ENCODE measurements around the gene APC2. TPM values are rescaled to one million over a fixed set of nuclear protein-coding genes. Genes with fewer than 3 reads are reported as not detected.

The APC2 gene, protein sequence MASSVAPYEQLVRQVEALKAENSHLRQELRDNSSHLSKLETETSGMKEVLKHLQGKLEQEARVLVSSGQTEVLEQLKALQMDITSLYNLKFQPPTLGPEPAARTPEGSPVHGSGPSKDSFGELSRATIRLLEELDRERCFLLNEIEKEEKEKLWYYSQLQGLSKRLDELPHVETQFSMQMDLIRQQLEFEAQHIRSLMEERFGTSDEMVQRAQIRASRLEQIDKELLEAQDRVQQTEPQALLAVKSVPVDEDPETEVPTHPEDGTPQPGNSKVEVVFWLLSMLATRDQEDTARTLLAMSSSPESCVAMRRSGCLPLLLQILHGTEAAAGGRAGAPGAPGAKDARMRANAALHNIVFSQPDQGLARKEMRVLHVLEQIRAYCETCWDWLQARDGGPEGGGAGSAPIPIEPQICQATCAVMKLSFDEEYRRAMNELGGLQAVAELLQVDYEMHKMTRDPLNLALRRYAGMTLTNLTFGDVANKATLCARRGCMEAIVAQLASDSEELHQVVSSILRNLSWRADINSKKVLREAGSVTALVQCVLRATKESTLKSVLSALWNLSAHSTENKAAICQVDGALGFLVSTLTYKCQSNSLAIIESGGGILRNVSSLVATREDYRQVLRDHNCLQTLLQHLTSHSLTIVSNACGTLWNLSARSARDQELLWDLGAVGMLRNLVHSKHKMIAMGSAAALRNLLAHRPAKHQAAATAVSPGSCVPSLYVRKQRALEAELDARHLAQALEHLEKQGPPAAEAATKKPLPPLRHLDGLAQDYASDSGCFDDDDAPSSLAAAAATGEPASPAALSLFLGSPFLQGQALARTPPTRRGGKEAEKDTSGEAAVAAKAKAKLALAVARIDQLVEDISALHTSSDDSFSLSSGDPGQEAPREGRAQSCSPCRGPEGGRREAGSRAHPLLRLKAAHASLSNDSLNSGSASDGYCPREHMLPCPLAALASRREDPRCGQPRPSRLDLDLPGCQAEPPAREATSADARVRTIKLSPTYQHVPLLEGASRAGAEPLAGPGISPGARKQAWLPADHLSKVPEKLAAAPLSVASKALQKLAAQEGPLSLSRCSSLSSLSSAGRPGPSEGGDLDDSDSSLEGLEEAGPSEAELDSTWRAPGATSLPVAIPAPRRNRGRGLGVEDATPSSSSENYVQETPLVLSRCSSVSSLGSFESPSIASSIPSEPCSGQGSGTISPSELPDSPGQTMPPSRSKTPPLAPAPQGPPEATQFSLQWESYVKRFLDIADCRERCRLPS (N-terminal part only)
- total RNA-seq: 1 to 10 TPM in 3 of 9 donors, under 1 TPM in 6; 0.06 to 6.9 (median 0.35) TPM
- 10 to 100 TPM in 1 of 3 donors, under 1 TPM in 2; 0.71 to 12.9 (median 0.82) TPM for polyA plus RNA-seq
- long read RNA-seq, donor 1, partial matches to known transcripts: 0 of 26 reads
- long read RNA-seq, donor 1, other reads (novel, unspliced or antisense): 26 of 26 reads
- long read RNA-seq, donor 2, partial matches to known transcripts: 6 of 16 reads
- long read RNA-seq, donor 2, other reads (novel, unspliced or antisense): 10 of 16 reads
- long read RNA-seq, donor 3, partial matches to known transcripts: 6 of 14 reads
- long read RNA-seq, donor 3, other reads (novel, unspliced or antisense): 8 of 14 reads
- long read RNA-seq, donor 4: 0 reads
- long read RNA-seq, donor 5, partial matches to known transcripts: 0 of 1 reads
- long read RNA-seq, donor 5, other reads (novel, unspliced or antisense): 1 of 1 reads
- long read RNA-seq, donor 6, partial matches to known transcripts: 0 of 3 reads
- long read RNA-seq, donor 6, other reads (novel, unspliced or antisense): 3 of 3 reads
- long read RNA-seq, donor 7, partial matches to known transcripts: 0 of 7 reads
- long read RNA-seq, donor 7, other reads (novel, unspliced or antisense): 7 of 7 reads
- long read RNA-seq, donor 8, partial matches to known transcripts: 34 of 34 reads
- long read RNA-seq, donor 8, other reads (novel, unspliced or antisense): 0 of 34 reads
- long read RNA-seq, donor 9, partial matches to known transcripts: 7 of 16 reads
- long read RNA-seq, donor 9, other reads (novel, unspliced or antisense): 9 of 16 reads
- long read RNA-seq, donor 10: 0 reads

DNA sequence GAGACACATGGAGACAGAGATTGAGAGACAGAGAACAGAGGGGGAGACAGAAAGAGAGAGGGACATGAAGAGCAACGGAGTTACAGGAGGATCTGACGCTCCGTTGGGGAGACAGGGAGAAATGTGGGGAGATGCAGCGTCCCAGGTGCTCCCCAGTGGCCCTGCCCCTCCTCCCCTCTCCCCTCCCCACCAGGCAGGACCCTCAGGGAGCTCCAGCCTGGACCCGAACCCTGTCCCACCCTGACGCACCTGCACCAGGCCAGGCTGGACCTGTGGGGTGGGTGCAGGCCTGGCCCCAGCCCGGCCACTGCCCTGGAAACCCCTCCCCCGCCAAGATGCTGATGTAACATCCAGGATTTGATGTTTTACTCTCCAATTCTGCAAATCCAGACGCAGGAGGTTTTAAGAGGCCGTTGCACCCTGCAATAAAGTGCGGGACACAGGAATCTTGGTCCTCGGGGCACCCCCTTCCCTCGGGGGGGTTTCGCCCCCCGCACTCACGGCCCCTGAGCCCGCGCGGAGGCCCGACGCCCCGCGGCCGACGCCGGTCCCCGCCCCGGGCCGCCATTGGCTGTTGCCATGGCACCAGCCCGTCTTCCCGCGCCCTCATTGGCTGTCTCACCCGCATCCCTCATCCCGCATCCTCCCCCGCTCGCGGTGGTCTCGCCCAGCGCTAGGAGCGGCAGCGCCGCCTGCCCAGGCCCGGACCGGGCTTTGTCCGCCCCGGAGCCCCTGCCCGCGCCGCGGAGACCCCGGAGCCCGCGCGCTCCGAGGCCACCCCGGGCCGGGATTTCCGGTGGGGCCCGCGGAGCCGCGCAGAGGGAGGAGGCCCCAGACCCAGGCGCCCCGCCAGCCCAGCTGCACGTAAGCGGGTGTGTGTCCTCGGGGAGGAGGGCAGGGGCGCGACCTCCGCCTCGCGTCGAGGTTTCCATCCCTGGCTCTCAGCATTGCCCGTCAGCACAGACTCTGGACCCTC lies at the start of gene APC2:
APC2 (plus strand) TSS at position 655 of the 976 bp plus-strand sequence. CDS start 2,881 bp downstream, outside the sequence.
- Histone ChIP-seq H3K4me1 (replicated peaks in 1 of 2) (peaks cover 5 to 24% of the 10 kb centered on the region in 2 donors), H3K27me3 (peaks cover 69% of the 10 kb centered on the region), H3K27ac (peak within 1 kb of the TSS in 1 of 5 donors; percentile 49), H3K9me3 (replicated peaks in 1 of 3) (no peaks in the 10 kb centered on the region), H3K4me3 (no peak within 1 kb of the TSS), H3K36me3 (replicated peaks in 1 of 2) (no peaks in the 10 kb centered on the region)
- 4 to 13% (median 5%) methylated on average over 19 to 74 of the region's 74 CpGs for WGBS, 4 donors
- TF ChIP-seq CTCF (IDR thresholded peaks at IDR 0.05): no peak
- TF ChIP-seq POLR2A (IDR thresholded peaks at IDR 0.05): no peak
- peak in 1 of 7 donors; percentile 77 for DNase-seq
- intact Hi-C loops (cut with DNase I): loop anchor here in 1 of 2 donors (10.0 kb wide), 1 partner anchor 135 kb away; no protein-coding TSS in a partner anchor

DNA sequence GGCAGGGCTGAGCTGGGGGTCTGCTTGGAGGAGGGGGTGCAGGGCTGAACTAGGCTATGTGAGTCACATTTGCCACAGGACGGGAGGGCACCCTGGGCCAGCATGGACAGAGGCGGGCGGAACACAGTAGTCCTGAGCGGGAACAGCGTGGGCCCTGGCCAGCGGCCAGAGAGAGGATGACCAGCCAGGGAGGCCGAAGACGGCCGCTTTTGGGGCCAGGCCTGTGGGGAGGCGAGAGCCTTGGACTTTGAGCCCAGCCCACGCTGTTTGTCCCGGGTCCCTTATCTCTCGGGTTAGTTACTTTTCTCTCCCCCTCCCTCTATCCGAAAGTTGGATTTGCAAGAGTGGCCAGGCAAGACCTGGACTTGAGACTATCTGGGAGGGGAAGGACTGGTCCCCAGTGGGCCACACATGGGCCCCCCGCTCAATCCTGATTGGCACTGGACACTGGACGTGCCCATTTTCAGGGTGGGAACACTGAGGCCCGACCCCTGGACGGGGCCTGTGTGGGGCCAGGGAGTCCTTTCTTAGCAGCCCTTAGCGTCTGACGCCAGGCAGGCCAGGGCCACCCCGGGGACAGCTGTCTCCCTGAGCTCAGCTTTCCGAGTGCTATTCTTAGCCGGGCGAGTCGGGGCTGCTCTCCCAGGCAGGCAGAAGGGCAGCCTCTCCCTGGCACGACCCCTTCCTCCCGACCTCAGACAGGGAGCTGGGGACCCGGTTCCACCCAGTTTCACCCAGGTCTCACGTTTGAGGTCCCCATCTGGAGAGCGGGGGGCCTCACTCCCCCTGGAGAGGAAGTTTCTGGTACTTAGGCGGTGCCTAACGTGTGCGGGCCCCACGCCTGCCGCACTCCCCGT lies 49.4 kb upstream of the APC2 start:
- peak overlapping the region in 2 of 4 donors; percentile 57 to 79 for H3K4me3 ChIP-seq
- intact Hi-C loops (cut with DNase I): no loop called here
- H3K9me3 ChIP-seq (replicated peaks in 1 of 3): no peaks in the 10 kb centered on the region
- no peaks in the 10 kb centered on the region for H3K36me3 ChIP-seq (replicated peaks in 1 of 2)
- peak overlapping the region in 1 of 5 donors; percentile 45 for H3K27ac ChIP-seq
- DNase-seq: peak in 6 of 7 donors; percentile 69 to 82 (median 75)
- TF ChIP-seq CTCF (IDR thresholded peaks at IDR 0.05) (no peak), POLR2A (IDR thresholded peaks at IDR 0.05) (peak in 1 of 2 donors; percentile 44)
- H3K27me3 ChIP-seq: no peaks in the 10 kb centered on the region
- peaks cover 10 to 19% of the 10 kb centered on the region in 2 donors for H3K4me1 ChIP-seq (replicated peaks in 1 of 2)
- 17 to 55% (median 20%) methylated on average over 2 to 36 of the region's 36 CpGs for WGBS, 4 donors
